Spleen (tissue), 7 donors: Measurements from ENCODE around the gene MYBPHL.

Experiments used
- CTCF ChIP-seq, 11 experiments: fragments of 200-600 bp in 7 of 11; fragments of 450-650 bp in 4 of 11; sonication (generic) in 4 of 11; IDR thresholded peaks in 8 of 11; conservative IDR thresholded peaks in 3 of 11; 1 replicate in 7 of 11; 2 replicates in 4 of 11; pipeline versions ENCODE4 v1.4.0 to v1.8.0; 2016 to 2021; ENCODE audit warnings: antibody characterized with exemption in 11 of 11, inconsistent platforms in 4 of 11, mild to moderate bottlenecking in 1 of 11
- POLR2A ChIP-seq, 3 donors: fragments of 450-650 bp; IDR thresholded peaks; one replicate each; pipeline ENCODE4 v1.5.1; 2017; ENCODE audit warnings: antibody characterized with exemption in 3 of 3, mild to moderate bottlenecking in 1 of 3
- POLR2AphosphoS5 ChIP-seq, 3 donors: sonication (generic); formaldehyde crosslinking; IDR thresholded peaks; one replicate each; pipeline ENCODE4 v1.5.1; 2017; ENCODE audit warnings: antibody characterized with exemption in 3 of 3
- donor health status: DM: no; HTN: no; CAD: no; lungs with moderate emphysema.
- donor health status: DM: no; HTN: no; CAD: no.
- donor health status: DM: no; HTN: no; CAD: no.

GRCh38 chr1:109243221-109243620 lies 63.6 kb downstream of the MYBPHL start:
- TF ChIP-seq POLR2AphosphoS5 (IDR thresholded peaks at IDR 0.05) (no peak), CTCF (IDR thresholded peaks at IDR 0.05 in 8 of 11, conservative IDR thresholded peaks at IDR 0.05 in 3 of 11) (no peak), POLR2A (IDR thresholded peaks at IDR 0.05) (no peak)
